Endothelial cell of umbilical vein (primary cell): ENCODE measurements around the gene CNPY1. TPM values are rescaled to one million over a fixed set of nuclear protein-coding genes. Genes with fewer than 3 reads are reported as not detected.

ENCODE experiments used
- BruUV-seq: library from RNA; stranded (reverse); fragments of 400-500 nt; replicated peaks from 2 replicates; lab custom pipeline; 2021; lab: Mats Ljungman, UMichigan
- CTCF ChIA-PET: fragments of 300-600, 350-600 bp; sonication (Branson Sonifier 250); formaldehyde crosslinking; loops from one replicate; lab custom pipeline; 2021; ENCODE audit warnings: antibody characterized with exemption, inconsistent platforms; lab: Charles Lee
- POLR2A ChIA-PET: fragments of 300-600, 350-600 bp; sonication (Branson Sonifier 250); formaldehyde crosslinking; loops from one replicate; lab custom pipeline; 2021; ENCODE audit warnings: antibody characterized with exemption, inconsistent platforms; lab: Charles Lee
- DNase-seq: peaks from one replicate; pipeline ENCODE4 v3.0.0-alpha.2; 2011; ENCODE audit warnings: low read depth, low spot score
- FAIRE-seq: peaks from 2 replicates; lab custom pipeline; 2011; peaks lifted over from hg19 to GRCh38; lab: Jason Lieb, UNC
- H2AFZ ChIP-seq: 2 replicates; pipeline ENCODE4 v1.6.0; 2012; ENCODE audit warnings: low read depth, low read length, control low read depth, inconsistent platforms
- H3K27ac ChIP-seq: 2 replicates; pipeline ENCODE4 v1.5.1; 2011; ENCODE audit warnings: low read depth, mild to moderate bottlenecking, control low read depth, low read length, moderate library complexity; ENCODE audit not compliant: insufficient read depth
- H3K27me3 ChIP-seq, 2 experiments: 2 replicates each; pipeline versions ENCODE4 v1.6.0 to v1.6.1; 2011; ENCODE audit warnings: low read length in 2 of 2, mixed read lengths in 1 of 2; ENCODE audit not compliant: control insufficient read depth in 2 of 2, insufficient read depth in 2 of 2
- H3K36me3 ChIP-seq, 2 experiments: 2 replicates in 1 of 2; 3 replicates in 1 of 2; pipeline ENCODE4 v1.5.1; 2011; ENCODE audit warnings: low read length in 2 of 2, mild to moderate bottlenecking in 1 of 2, moderate library complexity in 1 of 2; ENCODE audit not compliant: control insufficient read depth in 2 of 2, insufficient read depth in 2 of 2; ENCODE audit errors: extremely low read depth in 1 of 2
- H3K4me1 ChIP-seq: 3 replicates; pipeline ENCODE4 v1.5.1; 2011; ENCODE audit warnings: mild to moderate bottlenecking, low read length; ENCODE audit not compliant: control insufficient read depth, insufficient read depth; ENCODE audit errors: extremely low read depth
- H3K4me2 ChIP-seq: 2 replicates; pipeline ENCODE4 v1.6.1; 2011; ENCODE audit warnings: low read length, control low read depth, mixed read lengths; ENCODE audit not compliant: insufficient read depth
- H3K4me3 ChIP-seq, 3 experiments: fragments of 200-600 bp in 1 of 3; sonication (generic), shearing (Covaris generic) in 1 of 3; replicated peaks in 1 of 3; 2 replicates each; pipeline ENCODE4 v1.5.1; 2011 to 2016; ENCODE audit warnings: control low read depth in 3 of 3, low read length in 3 of 3, mild to moderate bottlenecking in 2 of 3, inconsistent platforms in 1 of 3, low read depth in 1 of 3, moderate library complexity in 1 of 3; ENCODE audit not compliant: insufficient read depth in 1 of 3
- H3K79me2 ChIP-seq: 2 replicates; pipeline ENCODE4 v1.6.0; 2012; ENCODE audit warnings: low read length, inconsistent platforms; ENCODE audit not compliant: control insufficient read depth, insufficient read depth
- H3K9ac ChIP-seq: replicated peaks from 2 replicates; pipeline ENCODE3; 2011; ENCODE audit warnings: low read length, control low read depth; ENCODE audit not compliant: insufficient read depth; ENCODE audit errors: extremely low read depth
- H3K9me1 ChIP-seq: replicated peaks from 3 replicates; pipeline ENCODE4 v1.6.0; 2011; ENCODE audit warnings: mild to moderate bottlenecking, low read length; ENCODE audit not compliant: control insufficient read depth, insufficient read depth; ENCODE audit errors: extremely low read depth
- H3K9me3 ChIP-seq: replicated peaks from 2 replicates; pipeline ENCODE4 v1.5.1; 2012; ENCODE audit warnings: low read length, inconsistent platforms; ENCODE audit not compliant: control insufficient read depth, insufficient read depth
- H4K20me1 ChIP-seq: replicated peaks from 2 replicates; pipeline ENCODE3; 2011; ENCODE audit warnings: mild to moderate bottlenecking, low read length; ENCODE audit not compliant: control insufficient read depth, insufficient read depth; ENCODE audit errors: extremely low read depth
- EZH2 ChIP-seq: IDR thresholded peaks from 2 replicates; pipeline ENCODE4 v1.6.1; 2012; ENCODE audit warnings: borderline replicate concordance, low read depth, mild to moderate bottlenecking, moderate library complexity, low read length, inconsistent platforms; ENCODE audit not compliant: severe bottlenecking
- GATA2 ChIP-seq: IDR thresholded peaks from 2 replicates; pipeline ENCODE4 v1.7.0; 2011; ENCODE audit warnings: low read depth, mild to moderate bottlenecking, moderate library complexity, mixed read lengths, low read length; ENCODE audit not compliant: insufficient read length, insufficient read depth
- MYC ChIP-seq: IDR thresholded peaks from one replicate; pipeline ENCODE4 v1.6.1; 2011; ENCODE audit warnings: mild to moderate bottlenecking, low read depth, low read length
- POLR2AphosphoS5 ChIP-seq: IDR thresholded peaks from 2 replicates; pipeline ENCODE4 v1.6.1; 2012; ENCODE audit warnings: low read depth, mild to moderate bottlenecking, control low read depth, low read length, moderate library complexity; ENCODE audit not compliant: insufficient read depth
- dilution Hi-C: fragments of 300-500 bp; cut with MboI; formaldehyde crosslinking; loops from one replicate; pipeline ENCODE4 v1.15.0; 2019; ENCODE audit warnings: low sequenced_read_pairs; ENCODE audit not compliant: extremely low pct_ligation_motif_present
- intact Hi-C: fragments of 100-400 bp; cut with micrococcal nuclease; formaldehyde crosslinking; loops from one replicate; pipeline ENCODE4 v1.10.0; 2022
- polyA plus RNA-seq, 4 experiments: library from polyadenylated mRNA; depleted of rRNA in 3 of 4; stranded (reverse) in 3 of 4; unstranded in 1 of 4; fragments of >200 nt; gene quantifications; 2 replicates each; pipeline versions ENCODE4 v1.2.1 to v1.2.3, GENCODE V29; 2011 to 2012; ENCODE audit warnings: missing spikeins in 1 of 4
- total RNA-seq: library from RNA; stranded (reverse); gene quantifications from 2 replicates; pipeline ENCODE4 v1.2.3, GENCODE V29; 2021
- TF ChIP-seq, protein P1 (sequence below): IDR thresholded peaks from 2 replicates; pipeline ENCODE4 v1.6.1; 2011; ENCODE audit not compliant: insufficient read depth, insufficient read length
- TF ChIP-seq, protein P2 (sequence below), 2 donors: IDR thresholded peaks; 1 replicate in 1 of 2; 2 replicates in 1 of 2; pipeline ENCODE4 v1.5.1; 2011; ENCODE audit warnings: low read length in 2 of 2, mild to moderate bottlenecking in 2 of 2, moderate library complexity in 2 of 2, control low read depth in 1 of 2, inconsistent platforms in 1 of 2, low read depth in 1 of 2; ENCODE audit not compliant: insufficient read depth in 1 of 2; ENCODE audit errors: extremely low read depth in 1 of 2

CNPY1 gene
- total and polyA plus RNA-seq, 2 donors (not counting 3 experiments of a cell fraction or from before 2014, with no cell fraction given), result not detected

DNA sequence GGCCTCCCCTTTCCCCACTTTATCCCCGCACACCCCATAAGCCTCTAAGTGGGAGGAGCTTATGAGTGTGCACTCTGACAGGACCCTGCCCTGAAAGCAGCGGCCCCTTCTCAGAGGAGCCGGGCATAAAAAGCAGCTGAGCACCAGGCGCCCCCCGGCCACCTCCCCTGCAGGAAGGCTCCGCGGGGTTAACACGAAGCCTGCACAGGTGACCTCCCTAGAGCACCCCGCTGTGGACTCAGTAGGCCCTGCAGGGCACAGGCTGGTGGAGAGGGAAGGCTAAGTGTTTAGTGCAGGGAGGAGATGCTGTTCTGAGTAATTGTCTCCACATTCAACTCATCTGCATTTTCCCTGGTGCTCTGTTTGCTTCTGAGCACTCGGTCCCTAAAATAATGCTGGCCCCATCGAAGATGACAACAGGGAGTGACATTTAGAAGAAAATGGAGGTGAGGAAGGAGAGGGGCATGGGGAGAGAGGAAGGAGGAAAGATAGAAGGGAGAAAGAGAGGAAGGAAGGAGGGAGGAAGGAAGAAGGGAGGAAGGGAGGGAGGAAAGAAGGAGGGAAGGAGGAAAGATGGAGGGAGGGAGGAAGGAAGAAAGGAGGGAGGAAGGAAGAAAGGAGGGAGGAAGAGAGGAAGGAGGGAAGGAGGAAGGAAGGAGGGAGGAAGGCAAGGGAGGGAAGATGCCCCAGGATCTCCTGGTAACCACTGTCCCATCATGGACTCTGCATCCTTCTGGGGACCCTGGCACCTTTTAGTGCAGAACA is 25.4 kb upstream of the CNPY1 start:
- no peak for DNase-seq
- H3K4me2 ChIP-seq, result no peak overlapping the region
- CTCF ChIA-PET, result interaction anchor here (1.1 kb wide), 1 partner anchor 27 kb away, joined by 4 read pairs; no protein-coding TSS in a partner anchor
- POLR2A ChIA-PET, result no interaction called here
- no peak overlapping the region for H3K9ac ChIP-seq
- TF ChIP-seq, protein P1, sequence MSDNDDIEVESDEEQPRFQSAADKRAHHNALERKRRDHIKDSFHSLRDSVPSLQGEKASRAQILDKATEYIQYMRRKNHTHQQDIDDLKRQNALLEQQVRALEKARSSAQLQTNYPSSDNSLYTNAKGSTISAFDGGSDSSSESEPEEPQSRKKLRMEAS, result no peak
- TF ChIP-seq MYC, result no peak
- TF ChIP-seq, protein P2, sequence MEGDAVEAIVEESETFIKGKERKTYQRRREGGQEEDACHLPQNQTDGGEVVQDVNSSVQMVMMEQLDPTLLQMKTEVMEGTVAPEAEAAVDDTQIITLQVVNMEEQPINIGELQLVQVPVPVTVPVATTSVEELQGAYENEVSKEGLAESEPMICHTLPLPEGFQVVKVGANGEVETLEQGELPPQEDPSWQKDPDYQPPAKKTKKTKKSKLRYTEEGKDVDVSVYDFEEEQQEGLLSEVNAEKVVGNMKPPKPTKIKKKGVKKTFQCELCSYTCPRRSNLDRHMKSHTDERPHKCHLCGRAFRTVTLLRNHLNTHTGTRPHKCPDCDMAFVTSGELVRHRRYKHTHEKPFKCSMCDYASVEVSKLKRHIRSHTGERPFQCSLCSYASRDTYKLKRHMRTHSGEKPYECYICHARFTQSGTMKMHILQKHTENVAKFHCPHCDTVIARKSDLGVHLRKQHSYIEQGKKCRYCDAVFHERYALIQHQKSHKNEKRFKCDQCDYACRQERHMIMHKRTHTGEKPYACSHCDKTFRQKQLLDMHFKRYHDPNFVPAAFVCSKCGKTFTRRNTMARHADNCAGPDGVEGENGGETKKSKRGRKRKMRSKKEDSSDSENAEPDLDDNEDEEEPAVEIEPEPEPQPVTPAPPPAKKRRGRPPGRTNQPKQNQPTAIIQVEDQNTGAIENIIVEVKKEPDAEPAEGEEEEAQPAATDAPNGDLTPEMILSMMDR (IDR thresholded peaks at IDR 0.05; ENCODE audit: extremely low read depth in 1 of 2, insufficient read depth in 1 of 2, low read depth in 1 of 2, low read length in 2 of 2), result no peak
- TF ChIP-seq EZH2, result no peak
- no peak for TF ChIP-seq GATA2
- TF ChIP-seq POLR2AphosphoS5, result no peak
- H3K9me1 ChIP-seq, result no peaks in the 10 kb centered on the region
- H3K4me1 ChIP-seq, result no peaks in the 10 kb centered on the region
- H3K27me3 ChIP-seq, result no peaks in the 10 kb centered on the region
- H3K36me3 ChIP-seq, result no peaks in the 10 kb centered on the region
- no peaks in the 10 kb centered on the region for H4K20me1 ChIP-seq
- intact Hi-C loops (no loop called here), dilution Hi-C loops (no loop called here)
- no peak overlapping the region for H2AFZ ChIP-seq
- FAIRE-seq, result no peak
- no peaks in the 10 kb centered on the region for H3K9me3 ChIP-seq
- H3K79me2 ChIP-seq, result no peaks in the 10 kb centered on the region
- H3K4me3 ChIP-seq, result no peak overlapping the region
- BruUV-seq, result no TSS peak
- H3K27ac ChIP-seq, result no peak overlapping the region
